ENCODE measurements around the gene SEZ6.
"Not testable (repeated sequence)": the region's sequence is repeated elsewhere in the genome, so short reads cannot be mapped to it uniquely, and the experiment has no call there.

- TF ChIP-seq CTCF (IDR thresholded peaks at IDR 0.05); EZH2 (IDR thresholded peaks at IDR 0.05; ENCODE audit: borderline replicate concordance, insufficient read depth, low read depth, low read length, poor library complexity, severe bottlenecking): not testable (repeated sequence)
Measured at GRCh38 chr17:28934508-28934907, 71.3 kb downstream of the SEZ6 start.
